NCI-H1105 treated with DMSO at 0.1 percent for 48 hours (cell line): ENCODE measurements around the gene RBM4.
A peak's percentile ranks its signal among the peaks of the same experiment; 100 is the strongest.

ENCODE experiments used
- DNase-seq: peaks from one replicate; lab custom pipeline; 2025; lab: John Stamatoyannopoulos, UW

Gene RBM4

GRCh38 chr11:66653123-66653522 is 14.6 kb downstream of the RBM4 start:
- DNase-seq: no peak

DNA sequence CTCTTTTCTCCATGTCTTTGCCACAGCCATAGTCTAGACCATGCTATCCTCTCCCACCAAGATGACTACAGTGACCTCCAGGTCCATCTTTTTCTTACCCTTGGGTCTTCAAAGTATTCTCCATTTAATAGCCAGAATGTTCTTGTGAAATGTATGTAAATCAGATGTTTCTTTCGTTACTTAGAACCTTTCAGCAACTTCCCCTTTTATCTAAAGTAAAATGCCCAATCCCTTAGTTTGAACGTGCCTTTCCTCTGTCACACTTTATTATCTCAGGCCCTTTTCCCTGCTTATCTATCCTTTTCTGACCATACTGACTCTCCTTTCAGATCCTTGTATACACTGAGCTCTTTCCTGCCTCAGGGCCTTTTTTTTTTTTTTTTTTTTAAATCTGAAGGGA is 21.3 kb downstream of the RBM4 start:
- DNase-seq: no peak

DNA sequence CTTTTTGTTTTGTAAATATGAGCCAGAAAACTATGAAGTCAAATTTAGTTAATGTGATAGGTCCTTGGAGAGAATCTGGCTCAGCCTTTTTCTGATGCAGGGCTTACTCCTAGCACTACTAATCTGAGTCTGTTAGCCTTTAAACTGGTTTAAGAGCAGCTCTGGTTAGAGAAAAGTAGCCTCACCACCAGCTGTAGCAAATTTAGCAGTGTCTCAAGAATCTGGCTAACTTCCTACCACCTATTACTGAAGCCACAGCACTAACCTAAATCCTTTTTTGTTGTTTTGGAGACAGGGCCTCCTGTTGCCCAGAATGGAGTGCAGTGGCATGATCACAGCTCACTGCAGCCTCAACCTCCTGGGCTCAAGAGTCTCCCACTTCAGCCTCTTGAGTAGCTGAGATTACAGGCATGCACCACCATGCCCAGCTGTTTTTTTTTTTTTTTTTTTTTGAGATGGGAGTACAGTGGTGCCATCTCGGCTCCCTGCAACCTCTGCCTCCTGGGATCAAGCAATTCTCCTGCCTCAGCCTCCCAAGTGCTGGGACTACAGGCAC is 25.3 kb downstream of the RBM4 start:
- DNase-seq: no peak

- DNase-seq: no peak
Observed at GRCh38 chr11:66665369-66665768, 26.9 kb downstream of the RBM4 start.

GRCh38 chr11:66670816-66671215 is 32.3 kb downstream of the RBM4 start:
- DNase-seq: no peak

DNA sequence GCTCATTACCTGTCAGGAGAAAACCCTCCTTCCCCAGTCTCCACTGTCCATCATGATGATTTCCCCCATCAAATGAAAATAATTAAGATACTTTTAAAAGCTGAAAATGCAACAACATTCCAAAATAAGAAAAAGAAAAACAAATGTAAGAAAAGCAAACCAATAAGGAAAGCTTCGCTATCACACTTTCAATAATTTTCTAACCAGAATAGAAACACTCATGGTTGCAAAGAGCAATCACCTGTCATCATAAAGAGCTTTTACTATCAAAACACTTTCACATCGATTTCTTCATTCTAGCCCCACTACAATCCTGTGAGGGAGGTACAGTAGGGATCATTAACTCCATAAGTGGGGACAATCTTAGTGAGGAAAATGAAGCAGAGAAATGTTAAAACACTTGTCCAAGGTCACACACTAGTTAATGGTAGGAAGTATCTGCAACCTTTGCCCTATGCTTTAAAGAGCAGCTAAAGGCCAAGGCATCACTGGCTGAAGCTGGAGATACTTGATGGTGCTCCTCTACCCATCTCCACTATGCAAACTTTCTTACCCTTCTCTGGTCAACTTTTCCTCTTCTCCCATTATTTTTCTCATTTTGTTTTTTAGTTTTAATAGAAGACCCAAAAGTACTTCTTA is 36.6 kb downstream of the RBM4 start:
- DNase-seq: no peak

DNA sequence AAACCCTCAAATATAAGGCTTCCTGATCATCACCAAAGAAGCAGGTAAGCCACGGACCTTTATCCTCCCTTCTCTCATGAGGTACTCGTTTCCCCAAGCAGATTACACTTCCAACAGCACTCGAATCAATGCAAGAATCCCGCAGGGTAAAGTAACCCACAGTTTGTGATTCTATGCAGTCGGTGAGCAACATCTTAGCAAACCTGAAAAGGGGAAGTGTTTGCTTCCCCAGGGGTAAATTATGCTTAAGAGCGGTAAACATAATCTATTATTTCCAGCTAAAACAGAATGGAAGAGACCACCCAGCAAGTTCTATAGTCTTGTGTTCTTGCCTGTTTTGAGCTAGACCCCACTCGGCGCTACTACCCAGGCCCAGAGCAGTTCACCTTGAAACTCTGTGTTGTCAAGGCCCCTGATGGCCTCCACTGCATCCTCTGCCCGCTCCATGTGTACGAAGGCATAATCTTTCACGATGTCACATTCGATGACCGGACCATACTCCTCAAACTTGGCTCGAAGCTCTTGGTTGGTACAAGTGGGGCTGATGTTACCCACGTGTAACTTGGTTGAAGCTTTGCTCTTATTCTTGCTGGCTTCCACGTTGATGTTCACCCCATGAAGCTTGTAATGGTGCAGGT is 37.9 kb downstream of the RBM4 start:
- no peak for DNase-seq

- no peak for DNase-seq
Observed at GRCh38 chr11:66676931-66677598, 38.6 kb downstream of the RBM4 start.

DNA sequence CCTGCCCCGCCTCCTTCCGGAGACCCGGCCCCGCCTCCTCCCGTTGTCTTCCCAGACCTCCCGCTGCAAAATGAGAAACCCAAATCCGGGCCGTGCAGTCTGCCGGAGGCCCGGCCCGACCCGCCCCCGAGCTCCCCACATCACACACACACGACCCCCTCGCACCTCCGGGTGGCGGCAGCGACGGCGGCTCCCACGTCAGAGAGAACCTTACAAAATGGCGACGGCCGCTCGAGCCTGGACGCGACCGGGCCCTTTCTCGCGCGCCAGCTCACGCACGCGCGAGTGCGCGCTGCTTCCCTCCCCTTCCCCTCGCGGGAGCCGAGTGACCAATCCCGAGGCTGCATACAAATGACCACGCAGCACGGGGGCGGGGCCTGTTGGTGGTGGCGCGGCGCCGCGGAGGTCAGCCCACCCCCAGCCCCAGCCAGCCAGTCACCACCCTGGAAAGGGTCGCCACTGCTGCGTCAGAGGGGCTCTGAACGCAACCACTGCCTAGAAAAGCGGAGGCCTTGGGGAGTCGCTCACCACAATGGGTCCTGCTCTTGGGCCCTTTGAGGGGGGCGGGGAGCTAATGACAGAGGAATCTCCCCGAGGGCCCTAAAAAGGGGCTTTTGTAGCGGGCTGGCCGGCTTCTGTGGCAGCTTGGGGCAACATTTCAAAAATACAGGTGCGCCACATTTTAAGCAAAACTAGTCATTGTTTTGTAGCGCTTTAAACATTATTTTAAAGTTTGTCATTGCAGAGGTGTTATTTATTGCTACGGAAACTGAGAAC is 39.3 kb downstream of the RBM4 start, which contains the start of gene RBM4B:
RBM4B (minus strand) TSS at position 289 of the 777 bp plus-strand sequence. CDS start 808 bp downstream, outside the sequence.
- peak; percentile 97 for DNase-seq

- DNase-seq: no peak
Observed at GRCh38 chr11:66680966-66681645, 42.6 kb downstream of the RBM4 start.

GRCh38 chr11:66683877-66684276 is 45.4 kb downstream of the RBM4 start:
- no peak for DNase-seq

DNA sequence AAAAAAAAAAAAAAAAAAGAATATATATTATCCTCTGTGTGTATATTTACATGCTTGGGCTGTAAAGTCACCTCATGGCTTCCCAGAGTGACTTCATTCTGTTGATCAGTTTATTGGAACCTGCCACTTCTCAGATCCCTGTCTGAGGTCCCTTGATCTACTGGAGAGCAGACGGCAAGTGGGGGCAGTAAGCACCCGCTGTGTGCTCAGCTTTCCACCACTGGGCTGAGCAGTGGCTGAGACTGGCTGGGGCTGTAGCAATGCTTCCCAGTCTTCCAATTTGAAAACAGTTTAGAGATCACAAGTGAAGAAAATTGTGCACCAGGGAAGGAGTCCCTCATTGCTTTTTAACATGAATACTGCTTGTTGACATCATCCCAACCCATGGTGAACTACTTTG is 46.1 kb downstream of the RBM4 start:
- DNase-seq: no peak

GRCh38 chr11:66685276-66686099 is 47.0 kb downstream of the RBM4 start:
- DNase-seq: peak; percentile 35

DNA sequence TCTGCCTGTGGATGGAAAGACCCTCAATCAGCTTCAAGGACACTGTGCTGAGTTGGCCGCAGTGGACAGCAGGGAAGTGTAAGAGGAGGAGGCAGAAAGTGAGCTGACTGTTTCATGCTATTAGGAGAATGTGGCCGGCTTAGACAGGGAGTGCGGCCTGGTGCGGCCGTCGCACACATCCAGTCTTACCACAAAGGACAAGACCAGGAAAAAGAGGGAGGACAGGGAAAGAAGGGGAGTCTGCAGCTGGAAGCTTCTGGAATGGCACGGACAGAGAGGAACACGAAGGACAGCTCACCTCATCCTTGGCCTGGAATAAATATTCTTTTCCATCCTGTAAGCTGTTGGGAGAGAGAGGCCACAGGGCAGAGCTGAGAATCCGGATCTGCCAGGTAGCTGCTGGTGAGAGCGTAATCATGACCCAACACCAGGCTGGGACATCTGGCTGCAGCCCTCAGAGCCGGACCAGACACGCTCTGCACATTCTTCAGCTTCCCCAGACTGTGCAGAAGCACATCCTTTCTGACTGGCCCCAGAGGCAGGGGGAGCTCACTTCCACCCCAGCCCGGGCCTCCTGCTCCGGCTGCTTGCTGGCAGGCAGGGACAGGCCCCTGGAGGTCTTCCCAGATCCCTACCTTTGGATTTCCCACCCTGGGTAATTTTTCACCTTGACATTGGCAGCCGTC is 47.7 kb downstream of the RBM4 start:
- no peak for DNase-seq

GRCh38 chr11:66686801-66687750 is 48.6 kb downstream of the RBM4 start:
- no peak for DNase-seq

GRCh38 chr11:66687831-66688281 is 49.4 kb downstream of the RBM4 start:
- no peak for DNase-seq

- DNase-seq: no peak
Observed at GRCh38 chr11:66688561-66689534, 50.3 kb downstream of the RBM4 start.
